Fibroblast of peridontal ligament (primary cell): ENCODE results near the gene BRS3.
"Not testable (repeated sequence)": the region's sequence is repeated elsewhere in the genome, so short reads cannot be mapped to it uniquely, and the experiment has no call there.

Source experiments
- DNase-seq: peaks from one replicate; pipeline ENCODE4 v3.0.0-alpha.2; 2010; ENCODE audit errors: extremely low read depth

Gene BRS3

DNA sequence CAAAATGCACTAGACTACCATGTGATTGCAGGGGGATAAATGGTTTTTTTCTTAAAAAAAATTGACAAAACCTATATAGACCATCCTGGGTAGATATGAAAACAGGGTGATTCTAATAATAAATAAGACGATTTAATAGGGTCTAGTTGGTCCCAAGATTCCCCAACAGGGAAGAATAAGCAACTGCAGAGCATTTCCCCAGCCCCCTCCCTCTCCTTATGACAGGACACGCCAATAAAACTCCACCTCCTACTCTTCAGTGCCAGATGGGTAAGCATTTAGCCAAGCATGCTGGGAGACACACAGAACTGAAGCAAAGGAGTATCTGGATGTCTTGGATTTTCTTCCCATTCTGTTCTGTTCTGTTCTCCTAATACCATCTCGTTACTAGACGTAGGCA lies at the start of gene BRS3:
TSS of gene BRS3 (plus strand) at position 301 of the 400 bp plus-strand sequence. CDS start 168 bp downstream, outside the sequence.
- DNase-seq: no peak

DNA sequence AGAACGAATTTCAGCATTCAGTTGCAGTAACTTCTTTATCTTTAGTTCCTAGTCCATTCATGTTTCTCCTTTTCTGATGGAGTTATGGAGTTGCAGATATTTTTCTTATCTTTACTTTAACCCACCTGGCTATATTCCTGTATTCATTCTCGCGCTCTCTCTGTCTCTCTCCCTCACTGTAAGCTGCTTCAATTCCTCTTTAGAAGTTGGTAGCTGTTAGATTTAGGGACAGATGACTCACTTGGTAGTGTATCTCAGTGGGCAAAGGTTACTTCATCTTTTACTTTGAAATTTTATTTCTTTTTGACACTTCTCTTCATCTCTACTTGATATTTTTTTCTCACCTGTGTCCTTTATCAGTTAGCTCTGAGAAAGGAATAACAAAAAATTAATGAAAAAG lies 49.6 kb upstream of the BRS3 start:
- no peak for DNase-seq

DNA sequence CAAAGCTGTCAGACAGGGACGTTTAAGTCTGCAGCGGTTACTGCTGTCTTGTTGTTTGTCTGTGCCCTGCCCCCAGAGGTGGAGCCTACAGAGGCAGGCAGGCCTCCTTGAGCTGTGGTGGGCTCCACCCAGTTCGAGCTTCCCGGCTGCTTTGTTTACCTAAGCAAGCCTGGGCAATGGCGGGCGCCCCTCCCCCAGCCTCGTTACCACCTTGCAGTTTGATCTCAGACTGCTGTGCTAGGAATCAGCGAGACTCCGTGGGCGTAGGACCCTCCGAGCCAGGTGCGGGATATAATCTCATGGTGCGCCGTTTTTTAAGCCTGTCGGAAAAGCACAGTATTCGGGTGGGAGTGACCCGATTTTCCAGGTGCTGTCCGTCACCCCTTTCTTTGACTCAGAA lies 42.1 kb upstream of the BRS3 start:
- not testable (repeated sequence) for DNase-seq

DNA sequence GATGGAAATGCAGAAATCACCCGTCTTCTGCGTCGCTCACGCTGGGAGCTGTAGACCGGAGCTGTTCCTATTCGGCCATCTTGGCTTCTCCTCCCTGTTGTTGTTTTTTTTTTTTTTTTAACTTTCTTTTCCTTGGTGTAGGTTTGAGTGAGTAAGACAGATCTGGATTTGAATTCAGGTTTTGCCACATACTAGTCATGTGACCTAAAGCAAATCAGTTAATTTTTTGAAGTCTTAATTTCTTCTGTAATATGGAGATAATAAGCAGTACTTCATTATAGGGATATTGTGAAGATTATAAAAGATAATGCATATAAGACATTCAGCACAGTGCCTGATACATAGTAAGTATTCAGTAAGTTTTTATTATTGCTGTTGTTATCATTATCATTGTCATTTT lies 41.5 kb upstream of the BRS3 start:
- DNase-seq: no peak

DNA sequence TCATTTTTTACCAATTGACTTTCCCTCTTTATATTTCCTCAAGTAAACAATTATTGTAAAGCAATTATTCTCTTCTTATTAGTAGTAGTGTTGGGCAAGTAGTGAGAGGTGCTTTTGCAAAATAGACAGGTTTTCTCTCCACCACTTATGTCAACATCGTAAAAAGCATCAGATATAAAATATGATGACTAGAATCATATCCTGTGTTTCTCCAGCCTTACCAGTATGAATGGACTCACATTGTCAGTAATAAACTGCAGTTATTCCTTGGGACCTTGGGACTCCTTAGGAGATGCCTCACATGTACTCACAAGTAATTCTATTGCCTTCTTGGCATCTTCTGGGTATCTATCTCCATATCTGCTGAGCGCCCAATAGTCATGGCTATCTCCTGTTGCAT lies 40.4 kb upstream of the BRS3 start:
- DNase-seq: no peak

DNA sequence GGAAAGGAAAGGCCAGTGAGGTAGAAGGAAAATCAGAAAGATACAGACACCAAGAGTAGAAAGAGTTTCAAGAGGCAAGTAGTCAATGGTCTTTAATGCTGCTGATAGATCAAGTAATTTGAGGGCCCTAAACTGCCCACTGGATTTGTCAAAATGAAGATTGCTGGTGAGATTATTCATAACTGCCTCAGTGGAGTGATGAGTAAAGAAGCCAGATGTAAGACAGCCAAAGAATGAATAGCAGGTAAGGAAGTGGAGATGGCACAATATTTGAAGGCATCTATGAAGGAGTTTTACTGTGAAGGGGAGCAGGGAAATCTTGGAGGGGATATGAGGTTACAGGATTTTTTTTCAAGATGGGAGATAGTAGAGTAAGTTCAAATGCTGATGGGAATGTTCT lies 39.8 kb upstream of the BRS3 start:
- DNase-seq: no peak

DNA sequence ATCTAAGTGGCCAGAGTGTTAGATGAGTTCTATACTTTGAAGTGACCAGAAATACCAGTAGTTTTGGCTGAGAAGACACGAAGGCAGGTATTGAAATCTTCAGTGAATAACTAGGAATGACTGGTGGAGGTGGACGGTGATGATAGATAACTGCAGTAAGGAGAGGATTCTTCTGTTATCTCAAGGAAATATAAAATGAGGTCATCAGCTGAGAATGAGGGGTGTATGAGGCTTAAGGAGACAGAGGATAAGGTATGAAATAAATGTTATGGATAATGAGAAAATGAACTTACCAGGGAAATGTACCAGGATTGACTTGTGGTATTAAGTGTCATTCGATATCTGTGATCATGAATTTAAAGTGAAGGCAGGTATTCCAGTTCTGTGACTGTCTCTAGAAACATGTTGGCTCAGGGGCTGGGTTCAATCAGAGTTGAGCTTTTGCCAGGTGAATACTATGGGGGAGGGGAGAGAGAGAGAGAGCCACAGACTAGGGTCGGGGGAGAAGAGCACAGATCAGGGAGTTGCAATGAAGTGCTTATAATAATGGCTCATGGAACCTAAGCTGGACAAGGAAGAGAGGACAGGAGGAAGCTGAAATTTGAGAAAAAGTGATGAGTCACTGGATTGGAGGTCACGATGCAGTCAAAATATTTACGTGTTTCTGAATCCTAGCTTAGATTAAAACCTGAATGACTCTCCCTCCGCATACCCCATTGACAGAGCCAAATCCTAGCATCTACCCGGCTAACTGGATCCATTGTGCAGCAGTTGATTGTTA lies 37.5 kb upstream of the BRS3 start:
- DNase-seq: no peak

DNA sequence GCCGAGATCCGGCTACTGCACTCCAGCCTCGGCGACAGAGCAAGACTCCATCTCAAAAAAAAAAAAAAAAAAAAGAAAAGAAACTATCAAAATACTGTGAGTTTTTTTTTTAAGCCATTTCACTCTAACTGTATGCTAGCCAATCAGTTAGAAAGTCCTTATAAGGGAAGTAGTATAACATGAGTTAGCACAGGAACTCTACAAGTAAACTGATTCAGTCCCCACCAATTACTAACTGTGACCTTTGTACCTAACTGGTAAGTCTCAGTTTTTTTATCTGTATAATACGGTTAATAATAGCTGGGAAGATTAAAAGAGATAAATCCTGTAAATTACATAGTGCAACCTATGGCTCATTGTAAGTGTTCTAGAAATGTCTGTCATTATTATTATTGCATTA lies 35.1 kb upstream of the BRS3 start:
- no peak for DNase-seq

DNA sequence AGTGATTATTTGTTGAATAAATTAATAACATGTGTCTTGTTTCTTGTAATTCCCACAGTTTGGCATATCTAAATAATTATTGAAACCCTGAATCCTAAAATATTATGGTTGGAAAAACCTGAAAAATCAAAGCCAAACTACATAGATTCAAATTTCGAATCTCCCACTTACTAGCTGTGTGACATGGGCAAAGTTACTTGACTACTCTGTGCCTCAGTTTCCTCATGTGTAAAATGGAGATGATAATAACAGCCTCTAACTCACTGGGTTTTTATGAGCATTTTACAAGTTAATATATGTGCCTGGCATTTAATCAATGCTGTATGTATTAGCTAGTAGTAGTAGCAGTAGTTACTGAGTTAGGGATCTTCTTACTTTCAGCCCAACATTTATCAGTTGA lies 34.6 kb upstream of the BRS3 start:
- DNase-seq: no peak

DNA sequence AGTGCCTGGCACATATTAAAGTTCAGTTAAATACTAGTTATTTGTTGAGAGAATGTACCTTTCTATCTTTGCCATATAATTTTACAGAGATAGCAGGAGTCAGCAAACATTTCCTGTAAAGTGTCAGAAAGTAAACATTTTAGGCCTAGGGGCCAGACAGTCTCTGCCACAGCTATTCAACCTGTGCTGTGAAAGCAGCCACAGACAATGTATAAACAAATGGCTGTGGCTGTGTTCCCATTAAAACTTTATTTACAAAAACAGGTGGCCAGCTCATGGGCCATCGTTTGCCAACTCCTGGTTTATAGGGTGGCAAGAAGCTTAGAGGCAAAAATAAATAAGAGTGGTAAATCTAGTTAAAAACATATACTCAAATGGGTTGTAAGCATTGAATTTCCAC lies 34.0 kb upstream of the BRS3 start:
- no peak for DNase-seq

DNA sequence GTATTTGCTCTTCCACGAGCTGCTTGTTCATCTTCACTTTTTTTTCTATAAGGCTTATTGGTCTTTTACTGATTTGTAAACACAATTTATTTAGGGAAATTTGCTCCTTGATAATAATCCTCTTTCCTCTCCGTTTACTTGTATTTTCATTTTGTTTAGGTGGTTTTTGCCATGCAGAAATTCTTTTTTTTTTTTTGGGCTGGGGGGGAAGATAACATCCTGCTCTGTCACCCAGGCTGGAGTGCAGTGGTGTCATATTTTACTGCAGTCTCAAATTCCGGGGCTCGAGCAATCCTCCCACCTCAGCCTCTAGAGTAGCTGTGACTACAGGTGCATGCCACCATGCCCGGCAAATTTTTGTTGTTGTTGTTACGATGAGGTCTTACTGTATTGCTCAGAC lies 31.6 kb upstream of the BRS3 start:
- DNase-seq: no peak

DNA sequence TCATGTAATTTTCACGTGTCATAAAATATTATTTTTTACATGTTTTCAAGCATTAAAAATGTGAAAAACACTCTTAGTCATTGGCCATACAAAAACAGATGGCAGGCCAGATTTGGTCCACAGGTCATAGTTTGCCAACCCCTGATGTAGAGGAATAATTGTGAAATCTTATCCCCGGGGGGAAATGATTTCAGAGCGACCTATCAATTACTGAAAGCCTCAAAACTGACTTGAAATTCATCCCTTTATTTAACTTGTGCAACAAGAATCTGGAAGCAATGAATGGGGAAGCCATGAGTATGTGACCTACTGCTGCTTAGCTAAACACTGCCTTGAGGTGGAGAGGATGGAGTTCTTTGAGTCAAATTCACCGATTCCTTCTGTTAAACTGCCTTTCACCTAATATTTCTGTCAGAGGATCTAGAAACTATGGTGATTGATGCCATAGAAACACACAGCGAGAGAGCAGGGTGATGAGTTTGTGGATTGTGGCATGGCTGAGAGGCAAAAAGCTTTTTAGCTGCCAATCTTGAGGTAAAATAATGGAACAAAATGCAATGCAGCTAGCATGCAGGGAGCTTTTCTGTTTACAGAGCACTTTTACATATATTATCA lies 30.3 kb upstream of the BRS3 start:
- no peak for DNase-seq

DNA sequence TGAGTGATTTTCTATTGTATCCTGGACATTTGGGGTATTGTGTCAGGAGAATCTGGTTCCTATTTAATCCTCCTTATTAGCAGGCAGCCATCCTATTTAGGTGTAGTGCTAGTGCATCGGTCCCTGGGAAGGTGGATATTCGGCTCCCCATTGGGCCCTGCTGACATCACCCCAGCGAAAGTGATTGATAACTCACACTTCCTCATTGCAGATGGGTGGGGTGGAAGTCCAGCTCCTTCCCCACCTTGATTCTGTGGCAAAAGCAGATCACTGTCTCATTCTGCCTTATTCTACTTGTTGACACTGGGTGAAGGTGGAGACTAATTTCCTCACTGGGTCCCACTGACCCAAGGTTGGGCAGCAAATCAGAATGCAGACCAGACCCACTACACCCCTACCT lies 23.2 kb upstream of the BRS3 start:
- DNase-seq: no peak

DNA sequence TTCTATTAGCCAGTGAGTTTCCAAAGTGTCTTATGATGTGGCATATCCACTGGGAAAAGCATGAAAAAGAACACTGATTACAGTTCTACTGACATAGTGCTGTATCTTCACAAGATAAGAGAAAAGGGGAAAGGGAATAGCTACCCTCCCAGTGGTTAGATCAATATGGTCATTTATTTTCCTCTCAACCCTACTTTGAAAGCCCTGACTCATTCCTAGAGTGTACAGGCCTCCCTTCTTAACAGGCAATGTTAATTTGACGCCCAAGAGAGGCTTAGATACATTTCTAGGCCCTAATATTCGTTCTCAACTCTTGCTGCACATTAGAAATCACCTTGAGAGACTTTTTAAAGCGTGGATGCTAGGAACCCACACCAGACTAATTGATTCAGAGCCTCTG lies 20.4 kb upstream of the BRS3 start:
- no peak for DNase-seq

DNA sequence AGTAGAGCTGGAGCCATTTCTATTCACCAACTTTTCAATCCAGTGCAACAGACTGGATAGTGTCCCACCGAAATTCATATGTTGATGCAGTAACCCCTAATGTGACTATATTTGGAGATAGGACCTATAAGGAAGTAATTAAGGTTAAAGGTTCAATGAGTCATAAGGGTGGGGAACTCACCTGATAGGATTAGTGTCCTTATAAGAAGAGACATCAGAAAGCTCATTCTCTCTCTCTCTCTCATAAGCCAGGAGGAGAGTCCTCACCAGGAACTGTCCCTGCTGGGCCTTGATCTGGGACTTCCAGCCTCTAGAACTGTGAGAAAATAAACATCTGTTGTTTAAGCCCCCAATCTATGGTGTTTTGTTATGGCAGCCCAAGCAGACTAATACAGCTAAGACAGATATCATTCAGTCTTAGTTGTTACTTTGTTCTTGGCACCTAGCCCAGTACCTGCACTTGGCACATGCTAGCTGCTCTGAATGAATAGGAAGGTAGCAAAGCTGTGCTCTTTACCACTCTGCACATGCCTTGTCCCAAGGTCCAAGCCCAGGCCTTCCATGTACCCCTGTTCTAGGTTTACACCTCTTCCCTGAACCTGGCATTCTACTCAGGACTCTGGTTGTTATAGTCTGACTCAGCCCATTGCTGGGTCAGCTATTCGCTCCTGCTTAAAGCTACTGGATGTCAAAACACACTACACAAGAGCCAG lies 19.2 kb upstream of the BRS3 start:
- DNase-seq: no peak

DNA sequence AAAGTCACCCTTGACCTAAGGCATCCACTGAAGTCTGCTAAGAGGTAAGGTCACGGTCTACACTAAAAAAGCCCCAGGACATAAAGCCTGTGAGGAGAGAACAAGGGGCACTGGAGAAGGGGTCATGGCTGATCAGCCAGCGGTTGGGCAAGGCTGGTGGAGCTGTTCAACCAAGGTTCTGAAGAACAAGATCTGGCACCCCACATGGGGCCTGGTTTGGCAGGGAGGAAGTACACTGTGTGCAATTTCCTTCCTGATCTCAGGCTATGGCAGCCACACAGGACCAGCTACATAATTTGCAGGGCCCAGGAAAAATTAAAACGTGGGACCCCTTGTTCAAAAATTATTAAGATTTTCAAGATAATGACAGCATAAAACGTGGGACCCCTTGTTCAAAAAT lies 14.1 kb upstream of the BRS3 start:
- DNase-seq: no peak

DNA sequence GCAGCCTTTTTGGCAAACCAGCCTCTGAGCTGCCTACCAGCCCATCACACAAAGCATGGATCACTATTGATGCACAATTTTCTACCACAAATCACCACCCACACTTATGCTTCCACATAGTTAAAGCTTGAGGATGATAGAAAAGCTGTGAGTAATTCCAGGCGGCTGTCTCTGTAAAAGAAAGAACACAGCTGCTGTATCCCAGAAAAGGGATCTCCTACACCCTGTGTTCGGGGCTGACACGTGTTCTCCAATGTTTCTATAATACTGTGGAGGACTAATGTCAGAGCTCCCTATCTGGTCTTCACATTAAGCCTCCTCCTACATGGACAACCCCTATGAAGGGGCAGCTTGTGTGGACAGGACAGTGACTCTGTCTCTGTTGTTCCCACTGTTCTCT lies 12.5 kb upstream of the BRS3 start:
- DNase-seq: no peak

DNA sequence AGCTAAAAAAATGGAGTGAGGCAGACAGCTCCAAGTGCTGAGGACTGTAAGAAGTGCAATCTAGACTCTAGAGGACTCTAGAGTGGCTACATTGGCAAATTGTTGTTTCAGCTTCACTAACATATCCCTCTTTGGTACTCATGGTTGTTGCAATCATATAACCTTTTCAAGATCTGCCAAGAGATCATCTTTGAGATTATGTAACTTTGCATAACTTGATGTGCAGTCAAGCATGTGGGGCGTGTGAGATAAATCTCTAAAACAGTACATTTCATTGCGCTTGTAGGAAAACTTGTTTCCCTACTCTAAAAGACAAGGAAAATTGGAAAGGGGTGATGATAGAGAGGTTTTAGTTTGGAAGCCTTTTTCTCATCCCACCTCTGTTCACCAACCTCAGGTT lies 11.2 kb upstream of the BRS3 start:
- no peak for DNase-seq

DNA sequence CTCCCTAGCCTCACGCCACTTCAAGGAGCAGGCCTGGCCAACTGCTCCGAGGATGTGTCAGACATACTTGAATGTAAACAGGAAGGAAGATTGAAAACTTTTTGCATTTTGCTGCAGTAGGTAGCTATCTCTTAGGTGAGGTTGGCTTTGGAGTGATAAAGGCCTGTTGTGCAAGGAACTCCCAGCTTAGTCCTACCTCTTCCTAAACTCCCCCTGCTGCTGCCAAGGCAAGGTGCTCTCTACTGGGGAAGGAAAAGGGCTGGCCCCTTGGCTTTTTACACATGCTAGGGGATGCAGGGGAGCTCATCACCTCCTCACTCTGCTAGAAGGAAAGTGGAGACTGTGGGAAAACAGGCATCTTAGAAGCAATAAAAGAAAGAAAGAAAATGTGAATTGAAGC lies 10.7 kb upstream of the BRS3 start:
- DNase-seq: no peak

DNA sequence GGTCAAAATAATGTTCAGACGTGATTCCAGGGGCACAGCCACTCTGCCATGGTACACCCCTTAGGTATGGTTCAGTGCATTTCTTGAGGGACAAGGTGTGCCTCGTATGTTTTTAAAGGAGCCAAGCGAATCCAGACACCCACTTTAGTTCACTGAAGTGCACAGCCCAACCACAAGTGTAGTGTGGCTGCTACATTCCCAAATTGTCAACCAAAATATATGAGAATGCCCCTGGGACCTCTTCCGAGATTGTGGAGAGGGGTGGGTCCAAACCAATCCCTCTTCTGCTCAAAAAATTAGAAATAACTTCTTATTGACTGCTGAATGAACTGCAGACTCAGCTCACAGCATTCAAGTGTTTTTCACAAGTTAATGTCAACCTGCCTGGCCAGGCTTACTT lies 7.4 kb upstream of the BRS3 start:
- DNase-seq: no peak

DNA sequence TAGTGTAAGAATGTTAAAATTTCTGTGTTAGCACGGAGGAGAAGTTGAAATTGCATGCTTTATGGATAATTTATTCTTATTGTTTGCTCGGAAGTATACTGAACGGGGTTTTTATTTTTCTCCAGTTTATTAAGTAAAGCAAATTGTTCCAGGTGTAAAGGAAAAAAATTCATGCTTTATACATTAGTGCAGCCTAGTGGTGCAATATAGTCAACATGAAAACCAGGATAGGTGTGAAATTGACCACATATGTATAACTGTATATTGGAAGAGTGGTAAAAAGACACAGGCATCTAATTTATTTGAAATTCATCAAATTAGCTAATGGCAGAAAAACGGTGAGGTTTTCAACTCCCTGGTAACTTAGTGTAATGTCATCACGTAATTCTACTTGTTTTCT lies 959 bp downstream of the BRS3 start:
- DNase-seq: no peak

DNA sequence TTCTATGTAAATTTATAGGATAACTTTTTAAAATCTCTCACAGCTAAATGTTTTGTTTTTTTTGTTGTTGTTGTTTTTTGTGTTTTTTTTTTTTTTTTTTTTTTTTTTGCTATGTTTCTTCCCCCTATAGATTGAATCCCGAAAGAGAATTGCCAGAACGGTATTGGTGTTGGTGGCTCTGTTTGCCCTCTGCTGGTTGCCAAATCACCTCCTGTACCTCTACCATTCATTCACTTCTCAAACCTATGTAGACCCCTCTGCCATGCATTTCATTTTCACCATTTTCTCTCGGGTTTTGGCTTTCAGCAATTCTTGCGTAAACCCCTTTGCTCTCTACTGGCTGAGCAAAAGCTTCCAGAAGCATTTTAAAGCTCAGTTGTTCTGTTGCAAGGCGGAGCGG lies 4.1 kb downstream of the BRS3 start:
- DNase-seq: no peak

DNA sequence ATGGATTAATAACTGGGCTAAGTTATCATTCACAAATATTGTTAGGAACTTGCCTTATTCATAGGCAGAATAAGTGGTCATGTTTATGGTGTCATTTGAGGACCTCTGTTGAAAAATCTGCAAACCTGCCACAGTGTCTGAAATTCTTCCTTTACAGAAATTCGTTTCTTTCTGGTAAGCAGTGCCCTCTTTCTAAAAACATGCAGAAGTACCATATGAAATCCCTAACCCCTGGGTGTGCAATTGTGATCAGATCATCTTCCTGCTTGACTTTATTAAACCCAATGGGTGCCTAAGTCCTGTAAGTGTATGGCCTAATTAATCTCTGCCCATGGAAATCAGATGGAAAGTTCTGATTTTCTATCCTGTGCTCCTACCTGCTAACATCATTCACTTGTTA lies 5.3 kb downstream of the BRS3 start:
- peak; percentile 1 for DNase-seq
